ENCODE data around the gene LGI2. TPM values are rescaled to one million over a fixed set of nuclear protein-coding genes. Genes with fewer than 3 reads are reported as not detected.

Gene LGI2
- polyA plus RNA-seq, 10 donors = 3.0 to 14.2 (median 4.2) TPM

DNA sequence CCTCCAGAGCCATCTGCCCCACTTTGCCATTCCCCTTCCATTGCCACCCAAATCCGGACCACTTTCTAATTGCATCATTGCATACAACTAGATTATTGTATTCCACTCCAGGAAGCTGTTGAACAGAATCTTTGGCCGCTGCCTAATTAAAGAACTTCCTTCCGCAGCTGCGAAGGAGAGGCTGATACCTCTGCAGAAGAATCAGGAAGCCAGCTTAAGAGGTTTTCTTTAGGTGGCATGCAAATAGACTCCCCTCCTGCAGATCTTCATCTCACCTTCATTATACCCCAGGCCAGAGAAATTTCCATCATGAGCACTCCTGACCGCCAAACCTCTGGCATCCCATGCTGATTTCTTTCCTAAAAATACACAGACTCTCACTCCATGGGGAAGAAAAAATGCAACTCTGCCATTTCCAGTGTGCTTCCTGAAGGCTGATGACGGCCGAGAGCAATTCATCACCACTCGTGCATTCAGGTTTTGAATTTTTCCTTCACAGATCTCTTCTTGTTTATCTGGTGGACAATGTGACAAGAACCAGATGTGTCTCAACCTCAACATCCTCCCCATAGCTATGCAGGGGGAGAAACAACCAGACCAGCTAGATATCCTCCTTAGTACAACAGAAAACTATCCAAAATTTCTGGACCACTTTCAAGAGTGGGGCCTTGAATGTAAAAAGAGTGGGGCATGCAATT lies 31.2 kb downstream of the LGI2 start:
- peak in 1 of 3 donors; percentile 40 for DNase-seq

DNA sequence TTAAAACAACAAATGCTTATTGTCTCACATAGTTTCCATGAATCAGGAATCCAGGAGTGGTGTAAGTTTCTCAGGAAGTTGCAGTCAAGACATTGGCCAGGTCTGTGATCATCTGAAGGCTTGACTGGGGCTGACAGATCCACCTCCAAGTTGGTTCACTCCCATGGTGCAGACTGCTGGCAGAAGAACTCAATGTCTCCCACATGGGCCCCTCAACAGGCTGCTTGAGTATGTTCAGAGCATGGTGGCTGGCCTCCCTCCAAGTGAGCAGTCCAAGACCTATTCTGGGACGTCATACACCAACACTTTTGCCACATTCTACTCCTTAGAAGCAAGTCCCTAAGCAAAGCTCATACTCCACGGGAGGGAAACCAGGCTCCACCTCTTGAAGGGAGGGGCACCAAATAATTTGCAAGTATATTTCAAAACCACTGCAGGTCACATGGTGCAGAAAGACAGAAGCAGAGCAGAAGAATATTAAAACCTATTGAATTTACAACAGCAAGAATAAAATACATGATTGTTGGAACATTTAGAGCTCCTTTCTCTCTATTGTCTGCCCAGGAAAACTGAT lies 35.3 kb downstream of the LGI2 start:
- DNase-seq = no peak

DNA sequence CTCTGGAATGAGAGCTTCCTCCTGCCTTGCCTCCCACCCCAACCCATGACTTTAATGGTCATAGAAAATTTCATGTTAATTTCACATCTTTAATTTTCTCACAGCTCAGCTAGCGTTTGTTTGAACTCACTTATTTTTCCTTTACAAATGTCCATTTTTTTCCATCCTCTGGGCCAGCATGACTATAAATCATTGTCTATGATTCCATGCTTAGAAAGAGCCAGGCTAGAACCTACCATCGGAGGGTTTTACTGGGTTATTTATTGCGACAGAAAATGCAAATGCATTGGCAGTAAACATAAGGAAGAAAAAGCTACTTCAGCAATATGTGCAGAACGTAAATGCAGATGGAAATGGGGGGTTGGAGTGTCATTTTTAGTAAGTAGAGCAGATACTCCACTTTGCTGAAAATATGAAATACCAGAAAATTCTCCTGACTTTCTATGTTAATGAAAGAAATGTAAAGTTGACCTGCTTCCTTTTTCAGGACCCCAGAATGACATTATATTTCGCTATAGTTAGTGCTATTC lies 37.1 kb downstream of the LGI2 start:
- no peak for DNase-seq

DNA sequence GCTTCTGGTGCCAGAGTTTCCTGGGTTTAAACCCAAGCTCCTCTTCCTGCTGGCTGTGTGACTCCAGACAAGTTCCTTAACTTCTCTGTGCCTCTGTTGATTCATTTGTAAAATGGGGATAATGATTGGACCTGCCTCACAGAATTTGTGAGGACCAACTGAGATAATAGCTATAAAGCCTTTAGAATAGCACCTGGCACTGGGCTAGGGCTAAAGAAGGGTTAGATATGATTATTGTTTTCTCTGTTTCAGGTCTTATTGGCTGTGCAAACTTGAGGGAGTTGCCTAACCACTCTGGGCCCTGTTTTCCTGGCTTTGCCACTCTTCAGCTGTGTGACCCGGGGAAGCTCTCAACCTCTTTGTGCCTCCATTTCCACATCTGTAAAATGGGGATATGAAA lies 37.8 kb downstream of the LGI2 start:
- no peak for DNase-seq

DNA sequence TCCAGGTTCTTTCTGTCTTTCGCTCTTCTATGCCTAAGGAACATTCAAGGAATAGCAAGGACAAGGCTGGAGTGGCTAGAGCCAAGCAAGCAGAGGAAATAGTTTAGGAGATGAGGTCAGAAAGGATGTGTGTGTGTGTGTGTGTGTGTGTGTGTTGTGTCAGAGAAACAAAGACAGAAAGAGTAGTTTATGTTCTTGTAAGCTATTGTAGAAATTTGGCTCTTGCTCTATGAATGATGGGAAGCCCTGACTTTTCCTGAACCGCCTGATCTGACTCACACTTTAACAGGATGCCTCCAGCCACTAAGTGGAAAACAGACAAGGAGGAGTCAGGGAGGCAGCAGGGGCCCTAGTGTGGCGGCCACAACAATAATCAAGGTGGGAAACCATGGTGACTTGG lies 39.7 kb downstream of the LGI2 start:
- no peak for DNase-seq

DNA sequence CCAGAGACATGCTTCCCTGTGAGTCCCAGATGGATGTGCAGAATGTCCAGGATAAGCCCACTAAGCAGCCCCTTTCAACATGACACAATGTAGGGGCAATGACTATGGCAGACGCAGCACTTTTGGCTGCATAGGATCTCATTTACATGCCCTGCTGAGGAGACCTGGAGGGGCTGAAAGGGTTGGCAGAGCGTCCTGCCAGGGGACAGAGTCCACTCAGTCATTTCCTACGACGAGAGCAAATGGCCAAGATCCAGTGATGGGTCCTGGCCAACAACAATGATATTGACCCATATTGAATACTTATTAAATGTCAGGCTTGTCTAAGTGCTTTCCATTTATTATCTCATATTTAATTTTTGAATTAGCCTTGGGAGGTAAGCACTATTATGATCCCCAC lies 41.4 kb downstream of the LGI2 start:
- DNase-seq = no peak

DNA sequence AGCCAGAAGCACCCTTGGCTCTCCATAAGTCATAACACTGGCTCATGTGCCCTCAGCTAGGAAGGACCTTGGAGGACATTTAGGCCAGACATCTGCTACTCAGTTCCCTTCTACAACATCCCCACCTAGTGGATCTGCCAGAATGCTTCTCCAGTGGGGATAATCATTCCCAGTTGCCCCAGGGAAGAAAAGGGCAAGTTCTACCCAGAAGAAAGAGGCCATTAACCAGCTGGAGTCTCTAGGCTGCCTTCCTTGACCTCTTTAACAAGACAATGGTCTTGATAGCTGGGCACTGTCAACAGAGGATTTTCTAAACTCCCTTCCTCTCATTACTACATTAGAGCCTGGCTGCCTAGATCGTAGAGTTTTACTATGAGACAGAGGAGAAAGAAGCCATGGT lies 42.0 kb downstream of the LGI2 start:
- DNase-seq = no peak

DNA sequence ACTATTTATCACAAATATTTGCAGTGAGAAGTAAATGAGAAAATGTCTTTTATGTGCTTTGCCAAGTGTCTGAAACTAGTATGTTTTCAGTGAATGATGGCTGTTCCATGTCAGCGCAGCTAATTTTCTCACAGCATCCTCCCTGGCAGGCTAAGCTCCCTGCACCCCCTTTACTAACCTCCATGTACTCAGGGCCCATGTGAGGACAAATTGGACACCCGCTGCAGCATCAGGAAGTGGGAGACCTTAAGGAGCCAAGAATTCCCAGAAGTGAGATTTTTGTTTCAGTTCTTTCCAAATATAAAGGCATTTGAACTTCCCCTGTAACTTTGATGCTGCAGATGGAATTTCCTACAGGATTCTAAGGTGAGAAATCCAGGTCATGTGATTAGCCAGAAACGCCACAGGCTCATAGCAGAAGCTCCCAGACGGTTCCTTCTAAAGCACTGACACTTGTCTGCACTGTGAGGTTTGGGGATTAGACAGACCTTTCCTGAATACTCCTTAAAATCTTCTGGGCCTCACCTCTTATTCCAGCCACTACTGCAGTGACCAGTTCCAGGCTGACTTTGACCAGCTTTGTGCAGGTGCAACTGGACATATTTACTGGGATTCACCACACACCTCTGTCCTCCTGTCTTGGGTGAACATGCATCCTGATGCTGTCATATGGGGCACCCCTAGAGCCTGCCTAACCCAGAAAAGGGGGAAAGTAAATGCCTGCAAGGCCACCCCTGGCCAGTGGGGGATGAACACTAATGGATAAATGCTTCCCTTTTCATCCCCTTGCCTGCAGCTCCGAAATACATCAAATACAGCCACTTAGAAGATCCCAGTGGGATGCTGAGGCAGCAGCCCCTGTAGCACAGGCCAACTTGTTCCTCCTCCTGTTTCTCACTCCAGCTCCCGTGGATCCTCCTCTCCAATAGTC lies 45.9 kb downstream of the LGI2 start:
- DNase-seq = no peak

DNA sequence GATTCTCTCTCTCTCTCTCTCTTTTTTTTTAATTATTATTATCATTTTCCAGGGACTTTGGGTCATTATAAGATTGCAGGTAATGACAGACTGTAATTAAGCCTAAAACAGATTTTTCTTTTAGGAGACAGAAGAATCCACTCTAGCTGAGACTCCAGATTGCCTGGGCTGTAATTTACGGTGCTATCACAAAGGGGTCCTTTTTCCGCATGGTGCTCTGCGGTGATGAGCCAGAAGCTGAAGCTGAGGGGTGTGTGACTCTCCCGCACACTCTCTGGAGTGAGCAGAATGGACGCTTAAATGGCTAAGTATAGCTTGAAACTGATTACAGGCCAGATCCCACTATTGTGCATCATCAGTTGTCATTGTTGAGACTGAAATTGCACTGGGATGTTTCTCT lies 50.0 kb downstream of the LGI2 start:
- DNase-seq = no peak

DNA sequence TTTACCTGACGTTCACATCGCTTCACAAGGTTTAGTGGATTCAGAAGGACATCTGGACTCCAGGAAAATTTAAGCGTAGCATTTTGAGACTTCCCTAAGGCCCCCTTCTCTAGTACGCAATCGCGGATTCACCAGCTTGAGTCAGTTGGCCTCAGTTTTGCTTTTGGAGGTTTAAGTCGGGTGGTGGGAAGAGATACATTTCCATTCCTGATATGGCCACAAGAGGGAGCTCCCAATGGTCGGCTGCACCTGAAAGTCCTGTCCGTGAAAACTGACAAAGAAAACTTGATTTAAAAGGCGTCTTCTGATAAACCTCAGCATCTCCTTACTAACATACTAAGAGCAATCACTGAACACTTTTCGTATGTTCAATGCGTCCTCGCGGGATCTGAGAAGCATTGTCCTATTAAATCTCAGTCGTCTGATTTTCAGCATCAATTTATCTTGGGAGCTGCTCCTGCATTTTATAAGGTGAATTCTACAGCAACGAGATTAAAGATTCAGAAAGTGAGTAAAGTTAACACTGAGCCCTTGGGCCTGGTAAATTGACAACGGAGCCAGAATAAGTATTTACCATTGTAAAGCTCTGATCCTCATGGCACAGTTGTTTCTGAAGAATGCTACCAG lies 50.6 kb downstream of the LGI2 start:
- peak; percentile 71 to 94 (median 83) for DNase-seq

DNA sequence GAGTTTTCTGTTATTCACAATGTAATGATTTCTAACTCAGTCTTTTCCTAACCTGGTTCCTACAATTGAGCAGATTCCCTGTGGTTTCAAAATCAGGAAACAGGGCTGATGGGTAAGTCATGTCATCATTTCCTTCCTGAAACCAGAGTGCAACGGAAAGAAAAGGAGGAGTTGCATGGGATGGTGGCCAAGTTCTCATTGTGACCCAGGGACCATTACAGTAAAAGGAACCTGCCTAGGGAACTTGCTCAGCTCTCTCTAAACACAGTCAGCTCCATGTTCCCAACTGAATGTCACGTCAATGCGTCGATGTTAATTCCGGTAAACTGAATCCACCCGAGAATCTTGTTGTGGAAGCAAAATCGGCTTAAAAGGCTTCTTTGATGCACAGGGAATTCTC lies 51.2 kb downstream of the LGI2 start:
- peak; percentile 51 to 90 (median 77) for DNase-seq

DNA sequence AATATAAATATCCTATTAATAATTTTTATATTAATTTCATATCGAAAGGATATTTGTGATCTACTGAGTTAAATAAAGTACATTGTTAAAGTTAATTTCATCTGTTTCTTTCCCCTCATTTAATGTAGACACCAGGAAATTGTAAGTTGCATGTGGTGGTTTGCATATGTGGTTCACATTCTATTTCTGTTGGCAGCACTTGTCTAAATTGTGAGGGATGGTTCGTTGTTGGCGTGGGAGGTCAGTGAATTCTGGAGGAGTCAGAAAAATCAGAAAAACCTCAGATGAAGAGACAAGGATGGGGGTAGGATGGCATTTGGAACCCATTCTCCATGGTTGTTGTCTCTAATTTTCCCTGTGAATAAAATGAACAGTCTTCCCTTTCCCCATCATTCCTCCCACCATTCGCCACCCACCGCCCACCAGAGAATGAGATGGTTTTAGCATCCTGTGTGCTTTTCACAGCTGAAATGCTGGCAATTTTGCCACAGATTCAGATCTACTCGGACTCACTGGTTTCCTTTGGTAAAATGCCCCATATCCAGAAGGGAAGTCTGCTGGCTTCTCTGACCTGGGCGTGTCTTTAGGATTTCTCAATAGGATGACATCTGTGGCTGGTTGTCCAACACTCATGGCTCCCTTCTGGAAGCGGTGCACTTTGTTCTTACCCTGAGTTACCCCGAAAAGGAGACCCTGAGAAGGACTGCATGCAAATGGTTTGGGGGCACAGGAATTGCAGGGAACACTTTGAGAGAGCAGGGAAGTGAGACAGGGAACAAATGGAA lies 52.3 kb downstream of the LGI2 start:
- no peak for DNase-seq

DNA sequence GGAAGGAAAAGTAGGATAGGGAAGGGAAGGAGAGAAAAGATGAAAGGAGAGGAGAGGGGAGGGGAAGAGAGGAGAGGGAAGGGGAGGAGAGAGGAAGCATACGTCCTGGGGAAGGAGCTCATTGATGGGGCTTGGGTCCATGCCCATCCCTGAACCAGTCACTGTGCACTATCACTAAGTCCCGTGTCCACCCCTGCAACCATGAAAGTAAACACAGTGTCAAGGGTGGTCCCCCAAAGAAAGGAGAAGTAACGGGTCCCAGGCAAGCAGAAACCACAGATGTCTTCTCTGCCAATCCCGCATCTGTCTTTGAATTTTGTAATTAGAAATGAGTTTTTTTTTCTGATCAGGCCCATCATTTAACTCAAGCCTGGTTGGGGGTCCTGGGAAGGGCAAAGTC lies 55.2 kb downstream of the LGI2 start:
- DNase-seq = no peak

DNA sequence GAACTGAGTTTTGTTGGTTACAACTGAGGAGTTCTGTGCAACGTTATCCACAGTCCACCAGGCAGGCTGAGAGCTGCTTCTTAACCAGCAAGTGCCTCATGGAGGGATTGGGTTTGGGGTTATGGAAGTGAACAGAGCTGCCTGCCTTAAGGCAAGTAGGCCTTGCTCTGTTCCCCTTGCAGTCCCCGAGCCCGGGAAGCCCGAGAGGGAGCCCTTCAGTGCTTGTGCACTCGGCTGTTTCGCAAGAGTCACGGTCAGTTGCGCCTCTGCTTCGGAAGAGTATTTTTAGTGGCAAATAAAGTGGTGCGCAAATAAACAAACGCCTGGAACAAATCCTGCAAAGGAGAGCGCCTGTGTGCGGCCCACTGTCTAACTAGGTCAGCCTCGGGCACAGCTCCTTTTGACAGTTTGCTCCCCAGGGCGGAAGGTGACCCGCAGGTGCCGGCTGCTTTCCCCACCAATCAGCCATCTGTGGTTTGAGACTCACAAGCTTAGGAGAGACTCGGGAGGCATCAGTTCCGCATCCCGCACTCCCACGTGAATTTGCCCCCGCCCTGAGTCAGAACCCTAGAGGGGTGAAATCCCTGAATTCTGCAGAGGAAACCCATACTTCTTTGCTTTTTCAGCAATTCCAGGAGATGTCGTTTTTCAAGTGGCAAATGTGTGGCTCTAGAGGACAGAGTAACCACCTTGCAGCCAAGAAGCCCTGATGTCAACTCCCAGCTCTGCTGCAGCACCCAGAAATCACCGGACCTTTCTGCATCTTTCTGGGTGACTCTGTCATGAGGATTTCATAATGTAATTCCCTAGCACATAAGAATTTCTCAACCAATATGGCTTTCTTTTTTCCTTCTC lies 56.8 kb downstream of the LGI2 start:
- peak in 1 of 3 donors; percentile 30 for DNase-seq

DNA sequence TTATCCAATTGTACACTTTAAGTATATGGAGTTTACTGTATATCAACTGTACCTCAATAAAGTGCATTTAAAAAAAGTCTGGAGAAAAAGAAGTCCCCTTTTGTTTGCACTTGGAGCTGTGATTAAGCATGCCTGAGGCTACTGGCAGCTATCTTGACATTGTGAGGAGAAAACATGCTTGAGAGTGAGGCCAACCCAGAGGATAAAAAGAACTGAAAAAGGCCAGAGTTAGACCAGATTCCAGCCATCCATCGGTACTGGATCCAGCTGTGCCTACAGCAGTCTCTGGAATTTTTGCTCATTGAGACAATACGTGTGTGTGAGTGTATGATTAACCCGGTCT lies 57.4 kb downstream of the LGI2 start:
- no peak for DNase-seq

DNA sequence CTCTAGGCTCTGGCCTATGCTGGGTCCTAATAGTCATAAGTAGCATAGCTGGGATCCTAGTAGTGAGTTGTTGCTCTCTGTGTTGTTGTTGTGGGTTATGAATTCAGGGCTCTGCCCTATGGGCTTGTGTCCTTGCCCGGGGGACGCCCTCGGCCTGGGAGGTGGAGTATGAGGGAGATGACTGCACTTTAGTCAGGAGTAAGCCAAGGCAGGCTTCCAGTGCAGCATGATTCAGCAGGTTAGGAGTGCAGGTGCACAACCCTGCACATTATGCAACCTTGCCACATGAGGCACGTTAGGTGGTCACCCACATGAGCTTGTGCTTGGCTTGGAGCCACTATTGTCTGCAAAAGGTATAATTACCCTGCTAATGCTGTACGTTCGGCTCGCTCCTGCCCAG lies 59.6 kb downstream of the LGI2 start:
- DNase-seq = no peak

DNA sequence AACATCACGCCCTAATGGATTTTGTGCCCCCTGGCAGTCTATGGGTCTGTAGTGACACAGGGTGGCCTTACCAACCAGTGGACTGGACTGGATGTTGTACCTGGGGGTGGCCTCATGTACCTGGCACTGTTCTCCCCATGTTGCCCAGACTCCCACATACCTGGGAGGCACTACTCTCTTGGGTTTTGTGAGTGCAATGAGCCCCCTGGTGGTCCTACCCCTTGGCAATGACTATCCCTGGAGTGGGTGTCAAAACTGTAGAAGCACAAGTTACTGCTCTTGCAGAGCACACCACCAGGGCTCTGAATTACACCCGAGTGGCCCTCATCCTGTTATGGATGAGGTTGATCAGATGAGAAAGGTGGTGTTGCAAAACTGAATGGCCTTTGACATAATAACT lies 60.1 kb downstream of the LGI2 start:
- DNase-seq = no peak

DNA sequence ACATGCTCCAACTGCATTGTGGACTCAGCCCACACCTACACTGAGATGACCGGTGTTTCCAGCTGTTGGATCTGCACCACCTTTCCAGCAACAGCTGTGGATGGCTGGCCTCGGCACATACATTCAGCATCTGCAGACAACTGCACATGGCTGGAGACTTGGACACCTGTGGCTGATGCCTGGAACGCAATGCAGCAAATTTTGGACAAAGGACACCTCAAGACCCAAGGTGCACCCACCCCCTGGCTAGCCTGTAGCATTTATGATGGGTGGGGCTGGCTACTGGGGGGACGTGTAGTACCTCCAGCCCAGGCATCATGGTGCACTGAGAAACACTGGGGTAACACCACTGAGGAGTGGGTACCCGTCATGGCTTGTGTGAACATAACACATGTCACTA lies 60.6 kb downstream of the LGI2 start:
- DNase-seq = no peak

DNA sequence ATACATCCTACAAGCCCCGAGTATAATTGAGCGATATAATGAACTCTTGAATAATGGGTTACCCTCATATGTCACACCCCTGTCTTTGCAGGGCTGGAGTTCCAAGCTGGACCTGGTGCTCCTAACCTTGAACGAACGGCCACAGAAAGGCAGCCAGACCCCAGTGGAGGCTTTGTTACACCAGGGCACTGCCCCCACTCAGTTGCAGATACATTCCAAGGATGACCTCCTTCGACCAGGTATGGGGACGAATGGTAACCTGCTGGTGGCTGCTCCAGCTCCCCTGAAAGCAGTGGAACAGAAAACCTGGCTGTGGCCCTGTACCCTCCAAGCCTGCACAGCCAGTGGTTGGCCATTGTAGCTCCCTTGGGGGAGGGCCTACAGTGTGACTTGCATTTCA lies 61.3 kb downstream of the LGI2 start:
- no peak for DNase-seq

DNA sequence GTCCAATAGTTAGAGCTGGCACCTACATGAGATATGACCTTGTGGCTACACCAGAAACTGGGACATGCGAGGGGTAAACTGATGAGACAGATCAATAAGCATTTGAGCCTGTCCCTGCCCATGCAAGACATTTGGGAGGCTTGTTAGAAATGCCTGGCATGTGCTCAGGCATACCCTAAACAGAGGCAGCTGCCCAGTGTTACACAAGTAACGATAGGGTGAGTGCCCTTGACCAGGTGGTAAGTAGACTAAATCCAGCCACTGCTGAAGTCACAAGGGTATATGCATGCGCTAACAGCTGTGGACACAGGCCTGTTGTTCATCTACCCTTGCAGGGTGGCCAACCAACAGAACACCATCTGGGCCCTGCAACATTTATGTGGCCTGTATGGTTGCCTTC lies 61.8 kb downstream of the LGI2 start:
- DNase-seq = peak in 1 of 3 donors; percentile 43

Data from muscle of back (tissue), 11 donors.